OCI-LY1 (cell line): Measurements from ENCODE around the gene COL15A1.

Experiments
- H2AFZ ChIP-seq: fragments of 200-600 bp; sonication (generic), shearing (Covaris generic); 2 replicates; pipeline ENCODE4 v1.6.0; 2014; ENCODE audit warnings: antibody characterized with exemption, mild to moderate bottlenecking, low read length
- H3F3A ChIP-seq: fragments of 200-600 bp; sonication (generic), shearing (Covaris generic); 2 replicates; pipeline ENCODE4 v1.6.0; 2014; ENCODE audit warnings: mild to moderate bottlenecking, antibody characterized with exemption, low read length, moderate library complexity; ENCODE audit not compliant: insufficient read depth
- H3K27ac ChIP-seq: fragments of 200-600 bp; sonication (generic); 2 replicates; pipeline ENCODE4 v1.5.1; 2014; ENCODE audit warnings: low read length, mixed run types, mild to moderate bottlenecking, low read depth; ENCODE audit not compliant: poor library complexity, severe bottlenecking
- H3K27me3 ChIP-seq: fragments of 200-600 bp; sonication (generic); 2 replicates; pipeline ENCODE4 v1.6.0; 2014; ENCODE audit warnings: antibody characterized with exemption, mild to moderate bottlenecking, low read length, moderate library complexity; ENCODE audit not compliant: insufficient read depth
- H3K36me3 ChIP-seq: fragments of 200-600 bp; sonication (generic); 2 replicates; pipeline ENCODE4 v1.6.1; 2014; ENCODE audit warnings: mild to moderate bottlenecking, antibody characterized with exemption, low read length, moderate library complexity, mixed read lengths; ENCODE audit not compliant: insufficient read depth
- H3K4me1 ChIP-seq: fragments of 200-600 bp; sonication (generic); 2 replicates; pipeline ENCODE4 v1.5.1; 2014; ENCODE audit warnings: mild to moderate bottlenecking, low read length, moderate library complexity; ENCODE audit not compliant: insufficient read depth, severe bottlenecking
- H3K4me2 ChIP-seq: fragments of 200-600 bp; sonication (generic), shearing (Covaris generic); 2 replicates; pipeline ENCODE4 v1.6.1; 2014; ENCODE audit warnings: low read length
- H3K4me3 ChIP-seq: fragments of 200-600 bp; sonication (generic); 2 replicates; pipeline ENCODE4 v1.5.1; 2014; ENCODE audit warnings: low read length, low read depth, mild to moderate bottlenecking, mixed read lengths; ENCODE audit not compliant: poor library complexity, severe bottlenecking
- H3K79me2 ChIP-seq: fragments of 200-600 bp; shearing (Covaris generic); 2 replicates; pipeline ENCODE4 v1.6.1; 2016; ENCODE audit warnings: mixed run types, low read length, mixed read lengths; ENCODE audit not compliant: insufficient read depth
- H3K9ac ChIP-seq: fragments of 200-600 bp; sonication (generic), shearing (Covaris generic); 2 replicates; pipeline ENCODE4 v1.6.1; 2014; ENCODE audit warnings: mild to moderate bottlenecking, low read length, mixed read lengths
- H3K9me2 ChIP-seq: fragments of 200-600 bp; sonication (generic), shearing (Covaris generic); 2 replicates; pipeline ENCODE4 v1.6.1; 2014; ENCODE audit warnings: low read depth, mild to moderate bottlenecking, low read length, mixed read lengths
- H3K9me3 ChIP-seq: fragments of 200-600 bp; shearing (Covaris generic); 2 replicates; pipeline ENCODE4 v1.6.1; 2014; ENCODE audit warnings: low read length, mixed read lengths
- H4K20me1 ChIP-seq: fragments of 200-600 bp; sonication (generic), shearing (Covaris generic); 2 replicates; pipeline ENCODE4 v1.6.0; 2016; ENCODE audit warnings: mild to moderate bottlenecking, low read length; ENCODE audit not compliant: insufficient read depth
- CTCF ChIP-seq: fragments of 200-600 bp; sonication (generic), shearing (Covaris generic); IDR thresholded peaks from 2 replicates; pipeline ENCODE4 v1.5.1; 2017; ENCODE audit warnings: mild to moderate bottlenecking, antibody characterized with exemption, low read length, moderate library complexity, mixed read lengths
- EZH2 ChIP-seq: fragments of 200-600 bp; sonication (generic), shearing (Covaris generic); IDR thresholded peaks from 2 replicates; pipeline ENCODE4 v1.8.0; 2017; ENCODE audit warnings: borderline replicate concordance, mixed run types, mild to moderate bottlenecking, antibody characterized with exemption, low read length, moderate library complexity, mixed read lengths

COL15A1 gene

GRCh38 chr9:98974554-98974953 is 30.8 kb downstream of the COL15A1 start:
- Histone ChIP-seq H2AFZ (no peak overlapping the region), H3K4me1 (peaks cover 22% of the 10 kb centered on the region), H3K27me3 (peaks cover 3% of the 10 kb centered on the region; the same call in 1 of the 2 replicates), H4K20me1 (no peaks in the 10 kb centered on the region), H3K9me3 (no peaks in the 10 kb centered on the region), H3K79me2 (no peaks in the 10 kb centered on the region), H3K4me2 (peak overlapping the region; percentile 93), H3K9me2 (no peaks in the 10 kb centered on the region), H3K4me3 (peak overlapping the region; percentile 57), H3K36me3 (no peaks in the 10 kb centered on the region), H3F3A (no peaks in the 10 kb centered on the region), H3K9ac (no peak overlapping the region; the same call in 1 of the 2 replicates), H3K27ac (no peak overlapping the region)
- TF ChIP-seq EZH2 (no peak), CTCF (no peak)

- H4K20me1 ChIP-seq = no peaks in the 10 kb centered on the region
- no peaks in the 10 kb centered on the region for H3F3A ChIP-seq
- peak overlapping the region; percentile 58; the same call in 1 of the 2 replicates for H3K9ac ChIP-seq
- peaks cover 22% of the 10 kb centered on the region for H3K4me1 ChIP-seq
- peak overlapping the region; percentile 57 for H3K4me3 ChIP-seq
- no peaks in the 10 kb centered on the region for H3K36me3 ChIP-seq
- TF ChIP-seq EZH2 (no peak), CTCF (peak; percentile 97)
- H3K9me2 ChIP-seq = no peaks in the 10 kb centered on the region
- H3K79me2 ChIP-seq = no peaks in the 10 kb centered on the region
- H3K4me2 ChIP-seq = peak overlapping the region; percentile 93
- H3K27ac ChIP-seq = no peak overlapping the region
- H2AFZ ChIP-seq = no peak overlapping the region
- no peaks in the 10 kb centered on the region for H3K9me3 ChIP-seq
- peaks cover 3% of the 10 kb centered on the region; the same call in 1 of the 2 replicates for H3K27me3 ChIP-seq
These were observed 31.4 kb downstream of the COL15A1 start for GRCh38 chr9:98974994-98975712.

GRCh38 chr9:98975838-98976237 is 32.1 kb downstream of the COL15A1 start:
- H3K27me3 ChIP-seq = peaks cover 3% of the 10 kb centered on the region; the same call in 1 of the 2 replicates
- H3F3A ChIP-seq = no peaks in the 10 kb centered on the region
- H3K36me3 ChIP-seq = no peaks in the 10 kb centered on the region
- no peak for TF ChIP-seq CTCF
- no peak for TF ChIP-seq EZH2
- H3K9ac ChIP-seq = no peak overlapping the region
- no peaks in the 10 kb centered on the region for H3K79me2 ChIP-seq
- no peak overlapping the region for H2AFZ ChIP-seq
- H3K9me2 ChIP-seq = no peaks in the 10 kb centered on the region
- no peaks in the 10 kb centered on the region for H3K9me3 ChIP-seq
- no peak overlapping the region for H3K27ac ChIP-seq
- H3K4me1 ChIP-seq = peaks cover 22% of the 10 kb centered on the region
- no peaks in the 10 kb centered on the region for H4K20me1 ChIP-seq
- H3K4me3 ChIP-seq = no peak overlapping the region
- H3K4me2 ChIP-seq = no peak overlapping the region
